Tibial nerve (tissue), 4 donors: Measurements from ENCODE around the gene NRXN3. TPM values are rescaled to one million over a fixed set of nuclear protein-coding genes. Genes with fewer than 3 reads are reported as not detected.

Experiments
- DNase-seq, 2 donors: peaks; one replicate each; pipeline ENCODE4 v3.0.0-alpha.2; 2019; ENCODE audit warnings: low spot score in 2 of 2
- H3K27ac ChIP-seq, 4 donors: fragments of 200-600 bp; sonication (generic) in 3 of 4; one replicate each; pipeline ENCODE4 v1.5.1; 2017 to 2019; ENCODE audit warnings: mild to moderate bottlenecking in 1 of 4
- H3K27me3 ChIP-seq, 2 donors: fragments of 200-600 bp; sonication (generic) in 1 of 2; one replicate each; pipeline versions ENCODE4 v1.5.1 to v1.6.0; 2017 to 2019
- H3K36me3 ChIP-seq, 3 donors: fragments of 200-600 bp; sonication (generic); one replicate each; pipeline ENCODE4 v1.5.1; 2018 to 2019
- H3K4me1 ChIP-seq, 4 donors: fragments of 200-600 bp; sonication (generic) in 3 of 4; one replicate each; pipeline ENCODE4 v1.5.1; 2017 to 2019
- H3K4me3 ChIP-seq, 4 donors: fragments of 200-600 bp; sonication (generic) in 3 of 4; one replicate each; pipeline ENCODE4 v1.5.1; 2017 to 2019; ENCODE audit warnings: mild to moderate bottlenecking in 1 of 4, moderate library complexity in 1 of 4
- H3K9me3 ChIP-seq, 4 donors: fragments of 200-600 bp; sonication (generic) in 3 of 4; one replicate each; pipeline ENCODE4 v1.5.1; 2017 to 2019
- CTCF ChIP-seq, 5 experiments: fragments of 200-600 bp in 3 of 5; fragments of 450-650 bp in 2 of 5; sonication (generic) in 3 of 5; IDR thresholded peaks; one replicate each; pipeline ENCODE4 v1.5.1; 2016 to 2019; ENCODE audit warnings: antibody characterized with exemption in 5 of 5, mild to moderate bottlenecking in 3 of 5, moderate library complexity in 2 of 5
- EP300 ChIP-seq, 2 donors: sonication (generic); formaldehyde crosslinking; IDR thresholded peaks; one replicate each; pipeline ENCODE4 v1.6.1; 2017; ENCODE audit warnings: antibody characterized with exemption in 2 of 2, mild to moderate bottlenecking in 1 of 2
- POLR2A ChIP-seq, 2 donors: fragments of 450-650 bp; IDR thresholded peaks; one replicate each; pipeline ENCODE4 v1.6.1; 2017; ENCODE audit warnings: antibody characterized with exemption in 2 of 2, mild to moderate bottlenecking in 2 of 2, moderate library complexity in 2 of 2
- WGBS, 2 donors: methylation state at CpG; one replicate each; pipeline ENCODE4 v1.1.5; 2018; 5-methylcytosine and 5-hydroxymethylcytosine counted together
- total RNA-seq, 4 donors: library from RNA; depleted of rRNA; stranded (reverse); fragments of >200 nt; gene quantifications; one replicate each; pipeline ENCODE4 v1.1.0, GENCODE V29; 2016

Gene NRXN3
- total RNA-seq, 4 donors from 2014 or later, result 16.7 to 52.2 (median 19.7) TPM

DNA sequence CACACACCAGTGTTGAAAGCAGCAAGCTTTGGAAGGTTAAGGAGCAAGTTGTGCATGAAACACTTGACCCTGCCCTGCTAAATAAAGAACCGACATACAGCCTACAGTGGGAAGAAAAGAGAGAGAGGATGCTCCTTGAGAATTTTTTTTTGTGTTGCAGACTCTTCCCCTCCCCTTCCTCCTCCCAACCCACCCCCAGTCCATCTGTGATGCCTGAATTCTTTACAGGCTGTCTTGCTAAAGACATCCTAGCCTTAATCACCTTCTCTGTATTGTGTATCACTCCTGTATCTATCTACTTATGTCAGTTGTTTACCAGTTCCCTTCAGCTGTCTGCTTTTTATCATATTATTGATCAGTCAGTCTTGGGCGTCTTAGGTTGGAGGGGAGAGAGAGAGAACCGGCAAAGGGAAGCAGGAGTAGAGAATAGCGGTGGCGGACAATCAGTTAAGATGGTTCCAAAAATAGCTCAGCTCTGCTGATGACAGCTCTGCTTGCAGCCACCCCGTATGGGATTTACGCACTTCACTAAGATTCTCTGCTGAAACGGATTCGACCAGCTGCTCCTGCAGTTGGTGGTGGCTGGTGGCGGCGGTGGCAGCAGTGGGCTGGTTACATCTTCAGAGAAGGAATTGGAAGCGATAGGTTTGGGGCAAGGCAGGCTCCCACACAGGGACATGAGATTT lies 664.7 kb downstream of the NRXN3 start:
- Histone ChIP-seq H3K36me3 (no peaks in the 10 kb centered on the region), H3K27me3 (no peaks in the 10 kb centered on the region), H3K4me1 (no peaks in the 10 kb centered on the region), H3K9me3 (no peaks in the 10 kb centered on the region), H3K27ac (no peak overlapping the region), H3K4me3 (no peak overlapping the region)
- no peak for DNase-seq
- WGBS, 2 donors, result 60% methylated on average over 12 of the region's 12 CpGs
- TF ChIP-seq EP300 (IDR thresholded peaks at IDR 0.05) (no peak), CTCF (IDR thresholded peaks at IDR 0.05) (no peak), POLR2A (IDR thresholded peaks at IDR 0.05) (no peak)

- DNase-seq, result no peak
- Histone ChIP-seq H3K27me3 (no peaks in the 10 kb centered on the region), H3K4me1 (no peaks in the 10 kb centered on the region), H3K4me3 (no peak overlapping the region), H3K9me3 (no peaks in the 10 kb centered on the region), H3K36me3 (no peaks in the 10 kb centered on the region), H3K27ac (no peak overlapping the region)
- WGBS, 2 donors, result 62 to 77% methylated on average over 1 of the region's 1 CpG
- TF ChIP-seq EP300 (IDR thresholded peaks at IDR 0.05), result no peak
- no peak for TF ChIP-seq POLR2A (IDR thresholded peaks at IDR 0.05)
- no peak for TF ChIP-seq CTCF (IDR thresholded peaks at IDR 0.05)
These were observed 665.7 kb downstream of the NRXN3 start for GRCh38 chr14:78835909-78836308.

- 12 to 24% methylated on average over 4 of the region's 4 CpGs for WGBS, 2 donors
- Histone ChIP-seq H3K27me3 (no peaks in the 10 kb centered on the region), H3K27ac (no peak overlapping the region), H3K9me3 (no peaks in the 10 kb centered on the region), H3K4me1 (no peaks in the 10 kb centered on the region), H3K4me3 (no peak overlapping the region), H3K36me3 (no peaks in the 10 kb centered on the region)
- peak in 1 of 2 donors; percentile 21 for DNase-seq
- TF ChIP-seq POLR2A (IDR thresholded peaks at IDR 0.05) (no peak), CTCF (IDR thresholded peaks at IDR 0.05) (peak in 2 of 5 experiments; percentile 16 to 21)
These were observed 666.6 kb downstream of the NRXN3 start for GRCh38 chr14:78836777-78837176.

DNA sequence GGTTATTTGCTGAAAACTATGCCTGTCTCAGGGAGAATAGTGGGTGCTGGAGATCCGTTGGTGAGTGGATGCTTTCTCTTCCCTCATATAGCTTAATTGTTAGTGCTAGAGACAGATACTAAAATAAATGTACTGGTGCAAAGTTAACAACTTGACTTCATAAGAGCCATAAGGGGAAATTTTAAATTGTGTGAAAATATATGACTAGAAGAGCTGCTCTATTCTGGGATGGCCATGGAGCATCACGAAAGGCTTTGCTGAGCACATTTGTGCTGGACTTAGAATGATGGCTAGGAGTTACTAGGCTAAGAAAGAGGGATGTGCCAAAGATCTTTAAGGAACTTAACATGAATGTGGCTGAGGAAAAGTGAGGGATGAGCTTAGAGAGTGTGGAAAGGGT lies 668.8 kb downstream of the NRXN3 start:
- Histone ChIP-seq H3K4me3 (no peak overlapping the region), H3K27ac (no peak overlapping the region), H3K27me3 (no peaks in the 10 kb centered on the region), H3K4me1 (no peaks in the 10 kb centered on the region), H3K36me3 (no peaks in the 10 kb centered on the region), H3K9me3 (no peaks in the 10 kb centered on the region)
- no peak for DNase-seq
- 73 to 76% methylated on average over 2 of the region's 2 CpGs for WGBS, 2 donors
- TF ChIP-seq POLR2A (IDR thresholded peaks at IDR 0.05), result no peak
- TF ChIP-seq EP300 (IDR thresholded peaks at IDR 0.05), result no peak
- no peak for TF ChIP-seq CTCF (IDR thresholded peaks at IDR 0.05)

- no peaks in the 10 kb centered on the region for H3K9me3 ChIP-seq
- no peaks in the 10 kb centered on the region for H3K27me3 ChIP-seq
- TF ChIP-seq CTCF (IDR thresholded peaks at IDR 0.05), result no peak
- TF ChIP-seq EP300 (IDR thresholded peaks at IDR 0.05), result no peak
- no peaks in the 10 kb centered on the region for H3K4me1 ChIP-seq
- WGBS, 2 donors, result 41 to 42% methylated on average over 1 of the region's 1 CpG
- H3K36me3 ChIP-seq, result no peaks in the 10 kb centered on the region
- no peak for DNase-seq
- H3K4me3 ChIP-seq, result no peak overlapping the region
- no peak overlapping the region for H3K27ac ChIP-seq
These were observed 670.7 kb downstream of the NRXN3 start for GRCh38 chr14:78840898-78841297.
